MM.1S (cell line): ENCODE results near the gene AGR3.

ENCODE experiments used
- DNase-seq: peaks from one replicate; pipeline ENCODE4 v3.0.0-alpha.2; 2015
- H2AFZ ChIP-seq: fragments of 300-600 bp; sonication (generic); 2 replicates; pipeline ENCODE4 v1.6.0; 2016; ENCODE audit warnings: antibody characterized with exemption, low read length
- H3F3A ChIP-seq: fragments of 300-600 bp; sonication (generic); 2 replicates; pipeline ENCODE4 v1.6.1; 2016; ENCODE audit warnings: mild to moderate bottlenecking, antibody characterized with exemption, low read length, moderate library complexity, mixed read lengths; ENCODE audit not compliant: insufficient read depth
- H3K27ac ChIP-seq: fragments of 300-600 bp; sonication (generic); 2 replicates; pipeline ENCODE4 v1.5.1; 2016; ENCODE audit warnings: mild to moderate bottlenecking, low read length
- H3K27me3 ChIP-seq: fragments of 300-600 bp; sonication (generic); replicated peaks from 2 replicates; pipeline ENCODE4 v1.6.0; 2016; ENCODE audit warnings: low read length; ENCODE audit not compliant: insufficient read depth
- H3K36me3 ChIP-seq: fragments of 300-600 bp; sonication (generic); replicated peaks from 2 replicates; pipeline ENCODE4 v1.6.1; 2016; ENCODE audit warnings: mild to moderate bottlenecking, low read length, mixed read lengths; ENCODE audit not compliant: insufficient read depth
- H3K4me1 ChIP-seq: fragments of 300-600 bp; sonication (generic); 2 replicates; pipeline ENCODE4 v1.6.1; 2016; ENCODE audit warnings: low read length, mixed read lengths
- H3K4me2 ChIP-seq: fragments of 300-600 bp; sonication (generic); 2 replicates; pipeline ENCODE4 v1.6.0; 2016; ENCODE audit warnings: low read depth, low read length
- H3K4me3 ChIP-seq: fragments of 300-600 bp; sonication (generic); 2 replicates; pipeline ENCODE4 v1.5.1; 2016; ENCODE audit warnings: low read length, mixed read lengths
- H3K79me2 ChIP-seq: fragments of 300-600 bp; sonication (generic); 2 replicates; pipeline ENCODE4 v1.6.1; 2016; ENCODE audit warnings: mixed run types, low read length, mixed read lengths
- H3K9ac ChIP-seq: fragments of 300-600 bp; sonication (generic); 2 replicates; pipeline ENCODE4 v1.6.1; 2016; ENCODE audit warnings: low read length, mixed read lengths
- H3K9me2 ChIP-seq: fragments of 300-600 bp; sonication (generic); replicated peaks from 2 replicates; pipeline ENCODE4 v1.6.1; 2016; ENCODE audit warnings: mild to moderate bottlenecking, low read length, mixed read lengths; ENCODE audit not compliant: insufficient read depth
- H3K9me3 ChIP-seq: fragments of 300-600 bp; sonication (generic); replicated peaks from 2 replicates; pipeline ENCODE4 v1.6.1; 2016; ENCODE audit warnings: mild to moderate bottlenecking, low read length, mixed read lengths; ENCODE audit not compliant: insufficient read depth
- H4K20me1 ChIP-seq: fragments of 300-600 bp; sonication (generic); 2 replicates; pipeline ENCODE4 v1.6.1; 2016; ENCODE audit warnings: mild to moderate bottlenecking, low read length, moderate library complexity, mixed read lengths; ENCODE audit not compliant: insufficient read depth
- EZH2 ChIP-seq: fragments of 300-600 bp; sonication (generic); optimal IDR thresholded peaks from 2 replicates; pipeline ENCODE3; 2017; ENCODE audit warnings: low read depth, mild to moderate bottlenecking, antibody characterized with exemption, low read length, mixed read lengths
- EZH2phosphoT487 ChIP-seq: fragments of 300-600 bp; sonication (generic); IDR thresholded peaks from 2 replicates; pipeline ENCODE4 v1.6.1; 2018; ENCODE audit warnings: antibody characterized with exemption, low read length
- TF ChIP-seq, protein P1 (sequence below): fragments of 300-600 bp; sonication (generic); IDR thresholded peaks from 2 replicates; pipeline ENCODE4 v1.5.1; 2016; ENCODE audit warnings: antibody characterized with exemption, low read length, mixed read lengths

AGR3 gene

GRCh38 chr7:16908561-16908960, 26.8 kb upstream of the AGR3 start:
- no peak for DNase-seq
- H3K4me2 ChIP-seq = no peak overlapping the region
- no peaks in the 10 kb centered on the region for H3K9me2 ChIP-seq
- H3K27me3 ChIP-seq = no peaks in the 10 kb centered on the region
- no peaks in the 10 kb centered on the region for H4K20me1 ChIP-seq
- H3K36me3 ChIP-seq = no peaks in the 10 kb centered on the region
- H3K9ac ChIP-seq = no peak overlapping the region
- H3K9me3 ChIP-seq = no peaks in the 10 kb centered on the region
- H3K27ac ChIP-seq = no peak overlapping the region
- no peak overlapping the region for H3K4me3 ChIP-seq
- no peak overlapping the region for H2AFZ ChIP-seq
- H3K79me2 ChIP-seq = no peaks in the 10 kb centered on the region
- no peaks in the 10 kb centered on the region for H3K4me1 ChIP-seq
- TF ChIP-seq, protein P1, sequence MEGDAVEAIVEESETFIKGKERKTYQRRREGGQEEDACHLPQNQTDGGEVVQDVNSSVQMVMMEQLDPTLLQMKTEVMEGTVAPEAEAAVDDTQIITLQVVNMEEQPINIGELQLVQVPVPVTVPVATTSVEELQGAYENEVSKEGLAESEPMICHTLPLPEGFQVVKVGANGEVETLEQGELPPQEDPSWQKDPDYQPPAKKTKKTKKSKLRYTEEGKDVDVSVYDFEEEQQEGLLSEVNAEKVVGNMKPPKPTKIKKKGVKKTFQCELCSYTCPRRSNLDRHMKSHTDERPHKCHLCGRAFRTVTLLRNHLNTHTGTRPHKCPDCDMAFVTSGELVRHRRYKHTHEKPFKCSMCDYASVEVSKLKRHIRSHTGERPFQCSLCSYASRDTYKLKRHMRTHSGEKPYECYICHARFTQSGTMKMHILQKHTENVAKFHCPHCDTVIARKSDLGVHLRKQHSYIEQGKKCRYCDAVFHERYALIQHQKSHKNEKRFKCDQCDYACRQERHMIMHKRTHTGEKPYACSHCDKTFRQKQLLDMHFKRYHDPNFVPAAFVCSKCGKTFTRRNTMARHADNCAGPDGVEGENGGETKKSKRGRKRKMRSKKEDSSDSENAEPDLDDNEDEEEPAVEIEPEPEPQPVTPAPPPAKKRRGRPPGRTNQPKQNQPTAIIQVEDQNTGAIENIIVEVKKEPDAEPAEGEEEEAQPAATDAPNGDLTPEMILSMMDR = no peak
- TF ChIP-seq EZH2phosphoT487 (no peak), EZH2 (no peak)
- no peaks in the 10 kb centered on the region for H3F3A ChIP-seq

GRCh38 chr7:16905300-16906044, 23.7 kb upstream of the AGR3 start:
- DNase-seq = no peak
- Histone ChIP-seq H3K4me2 (no peak overlapping the region), H3K79me2 (no peaks in the 10 kb centered on the region), H3K4me1 (no peaks in the 10 kb centered on the region), H3K9me2 (no peaks in the 10 kb centered on the region), H3K9me3 (no peaks in the 10 kb centered on the region), H4K20me1 (no peaks in the 10 kb centered on the region), H2AFZ (no peak overlapping the region), H3K9ac (no peak overlapping the region), H3F3A (no peaks in the 10 kb centered on the region), H3K4me3 (no peak overlapping the region), H3K27ac (no peak overlapping the region), H3K27me3 (no peaks in the 10 kb centered on the region), H3K36me3 (no peaks in the 10 kb centered on the region)
- TF ChIP-seq EZH2 (no peak), EZH2phosphoT487 (no peak)
- TF ChIP-seq, protein P1 = no peak

GRCh38 chr7:16904076-16904475, 22.3 kb upstream of the AGR3 start:
- H3K9ac ChIP-seq = no peak overlapping the region
- no peak overlapping the region for H3K4me3 ChIP-seq
- H3K9me3 ChIP-seq = no peaks in the 10 kb centered on the region
- no peak overlapping the region for H3K27ac ChIP-seq
- H3K9me2 ChIP-seq = no peaks in the 10 kb centered on the region
- H3F3A ChIP-seq = no peaks in the 10 kb centered on the region
- no peaks in the 10 kb centered on the region for H3K27me3 ChIP-seq
- no peaks in the 10 kb centered on the region for H3K36me3 ChIP-seq
- no peak for TF ChIP-seq EZH2phosphoT487
- no peak for TF ChIP-seq EZH2
- TF ChIP-seq, protein P1 = no peak
- H4K20me1 ChIP-seq = no peaks in the 10 kb centered on the region
- H3K79me2 ChIP-seq = no peaks in the 10 kb centered on the region
- DNase-seq = no peak
- no peaks in the 10 kb centered on the region for H3K4me1 ChIP-seq
- H3K4me2 ChIP-seq = no peak overlapping the region
- no peak overlapping the region for H2AFZ ChIP-seq
